HG02571 (cell line): Measurements from ENCODE around the gene ZNF148.
A peak's percentile ranks its signal among the peaks of the same experiment; 100 is the strongest.

ENCODE experiments used
- ATAC-seq: cut with Tn5 transposase; IDR thresholded peaks from one replicate; pipeline ENCODE4 v1.9.1; 2021; ENCODE audit warnings: mild to moderate bottlenecking, moderate library complexity; ENCODE audit not compliant: unreplicated experiment

Gene ZNF148

GRCh38 chr3:125194061-125194848, 180.9 kb downstream of the ZNF148 start:
- no peak for ATAC-seq

GRCh38 chr3:125192190-125193035, 182.7 kb downstream of the ZNF148 start:
- peak; percentile 64 for ATAC-seq

- ATAC-seq: no peak
These were observed 183.4 kb downstream of the ZNF148 start for GRCh38 chr3:125191730-125192129.

GRCh38 chr3:125191256-125191655, 183.9 kb downstream of the ZNF148 start:
- ATAC-seq: no peak

- ATAC-seq: no peak
These were observed 184.3 kb downstream of the ZNF148 start for GRCh38 chr3:125190786-125191185.

- no peak for ATAC-seq
These were observed 185.6 kb downstream of the ZNF148 start for GRCh38 chr3:125189378-125190165.

- ATAC-seq: no peak
These were observed 186.2 kb downstream of the ZNF148 start for GRCh38 chr3:125188955-125189354.

- no peak for ATAC-seq
These were observed 187.6 kb downstream of the ZNF148 start for GRCh38 chr3:125187599-125187910.

GRCh38 chr3:125186800-125187598, 188.1 kb downstream of the ZNF148 start:
- ATAC-seq: peak; percentile 11

GRCh38 chr3:125186261-125186787, 188.8 kb downstream of the ZNF148 start:
- peak; percentile 71 for ATAC-seq

GRCh38 chr3:125185805-125186204, 189.3 kb downstream of the ZNF148 start:
- peak; percentile 14 for ATAC-seq

- no peak for ATAC-seq
These were observed 195.3 kb downstream of the ZNF148 start for GRCh38 chr3:125179884-125180240.

GRCh38 chr3:125179143-125179883, 195.8 kb downstream of the ZNF148 start:
- ATAC-seq: no peak

- ATAC-seq: no peak
These were observed 197.4 kb downstream of the ZNF148 start for GRCh38 chr3:125177746-125178145.
